Stimulated activated CD4-positive, alpha-beta T cell treated with anti-CD3 and anti-CD28 coated beads, Interleukin-4, amount 100 ng/mL, for 24 hours (primary cell): ENCODE results near the gene SLC6A17.
A peak's percentile ranks its signal among the peaks of the same experiment; 100 is the strongest.

Experiments used
- DNase-seq: peaks from one replicate; pipeline ENCODE4 v3.0.0-alpha.2; 2020

The SLC6A17 gene

DNA sequence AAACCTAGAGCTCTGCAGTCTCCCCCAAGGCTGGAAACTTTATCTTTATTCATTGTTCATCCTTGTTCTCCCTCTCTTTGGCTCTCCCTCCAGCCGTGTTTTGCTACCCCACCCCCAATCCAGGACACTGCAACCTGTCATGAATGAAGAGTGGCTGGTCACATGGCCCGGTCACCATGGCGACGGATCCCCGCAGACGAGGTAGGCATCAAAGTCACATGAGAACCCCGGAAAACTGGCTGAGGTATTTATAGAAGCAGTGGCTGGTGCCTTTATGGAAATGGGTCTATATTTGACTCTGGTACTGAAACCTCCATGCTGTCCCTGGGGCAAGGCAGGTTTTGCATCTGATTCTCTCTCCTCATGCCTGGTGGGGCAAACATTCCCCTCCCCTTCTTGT is 13.4 kb upstream of the SLC6A17 start:
- DNase-seq = peak; percentile 19

DNA sequence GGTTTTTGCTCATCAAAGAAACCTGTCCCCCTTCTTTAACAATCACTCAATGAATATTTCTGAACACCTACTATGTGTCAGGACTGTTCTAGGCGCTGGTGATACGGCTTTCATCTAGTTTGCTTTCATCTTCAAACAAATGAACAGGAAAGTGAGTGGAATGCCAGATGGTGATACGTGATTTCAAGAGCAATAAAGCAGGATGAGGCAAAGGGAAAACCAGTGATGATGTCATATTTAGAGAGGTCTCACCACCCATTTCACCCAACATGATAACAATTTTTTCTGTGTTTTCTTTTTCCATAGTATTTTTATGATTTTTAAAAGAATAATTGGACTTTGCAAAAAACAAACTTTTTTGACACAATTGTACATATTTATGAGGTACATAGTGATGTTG is 11.3 kb upstream of the SLC6A17 start:
- DNase-seq = no peak

DNA sequence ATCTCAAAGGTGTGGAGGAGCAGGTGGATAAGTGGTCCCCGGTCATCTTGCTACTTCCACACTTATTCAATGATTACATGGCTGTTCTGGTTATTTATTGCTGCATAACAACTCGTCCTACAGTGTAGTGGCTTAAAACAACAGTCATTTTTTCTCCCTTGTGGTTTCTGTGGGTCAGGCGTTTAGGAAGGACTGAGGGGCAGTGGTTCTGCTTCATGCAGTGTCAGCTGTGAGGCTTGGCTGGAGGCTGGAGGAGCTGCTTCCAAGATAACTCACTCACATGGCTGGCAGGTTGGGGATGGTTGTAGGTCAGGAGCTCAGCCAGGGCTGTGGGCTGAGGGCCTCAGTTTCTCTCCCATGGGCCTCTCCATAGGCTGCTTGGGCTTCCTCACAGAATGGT is 5.9 kb upstream of the SLC6A17 start:
- no peak for DNase-seq

DNA sequence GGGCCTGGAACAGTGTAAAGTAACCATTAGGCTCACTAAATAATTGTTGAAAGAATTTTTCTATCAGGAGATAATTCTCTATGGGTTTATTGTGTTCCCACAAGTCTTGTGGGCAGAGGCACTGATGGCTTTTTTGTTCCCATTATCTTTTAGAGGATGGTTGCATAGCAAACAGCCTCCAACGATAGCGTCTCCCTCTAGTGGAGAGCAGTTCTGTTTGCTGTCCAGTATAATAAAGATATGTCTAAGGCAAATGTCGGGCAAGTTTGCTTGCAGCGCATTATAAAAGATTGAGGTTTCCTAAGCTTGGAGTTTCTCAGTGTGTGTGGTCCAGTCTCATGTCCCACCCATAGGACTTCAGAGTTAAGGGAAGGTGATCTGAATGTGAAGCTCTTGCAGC is 1.3 kb upstream of the SLC6A17 start:
- no peak for DNase-seq

DNA sequence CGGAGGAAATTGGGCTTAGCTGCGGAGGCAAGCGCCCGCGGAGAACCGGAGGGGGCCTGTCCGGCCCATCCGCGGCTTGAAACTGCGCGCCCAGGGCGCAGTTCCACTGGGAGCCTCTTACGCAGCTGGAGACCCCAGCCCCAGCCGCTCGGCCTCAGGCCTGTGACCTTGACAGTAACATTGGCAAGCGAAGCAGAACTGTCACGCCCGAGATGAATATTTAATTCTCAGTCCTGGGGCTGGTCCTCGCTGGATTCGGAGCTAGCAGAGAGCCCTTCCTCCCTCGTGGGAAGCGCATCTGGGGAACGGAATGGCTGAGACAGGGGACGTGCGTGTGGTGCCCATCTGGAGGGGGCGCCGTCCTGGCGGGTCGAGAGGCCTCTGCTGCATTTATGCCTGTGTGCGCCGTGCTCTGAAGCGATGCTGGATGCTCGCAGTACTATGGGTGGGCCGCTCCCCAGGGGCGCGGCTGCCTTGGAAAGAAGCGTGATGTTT is 928 bp downstream of the SLC6A17 start:
- DNase-seq = no peak

DNA sequence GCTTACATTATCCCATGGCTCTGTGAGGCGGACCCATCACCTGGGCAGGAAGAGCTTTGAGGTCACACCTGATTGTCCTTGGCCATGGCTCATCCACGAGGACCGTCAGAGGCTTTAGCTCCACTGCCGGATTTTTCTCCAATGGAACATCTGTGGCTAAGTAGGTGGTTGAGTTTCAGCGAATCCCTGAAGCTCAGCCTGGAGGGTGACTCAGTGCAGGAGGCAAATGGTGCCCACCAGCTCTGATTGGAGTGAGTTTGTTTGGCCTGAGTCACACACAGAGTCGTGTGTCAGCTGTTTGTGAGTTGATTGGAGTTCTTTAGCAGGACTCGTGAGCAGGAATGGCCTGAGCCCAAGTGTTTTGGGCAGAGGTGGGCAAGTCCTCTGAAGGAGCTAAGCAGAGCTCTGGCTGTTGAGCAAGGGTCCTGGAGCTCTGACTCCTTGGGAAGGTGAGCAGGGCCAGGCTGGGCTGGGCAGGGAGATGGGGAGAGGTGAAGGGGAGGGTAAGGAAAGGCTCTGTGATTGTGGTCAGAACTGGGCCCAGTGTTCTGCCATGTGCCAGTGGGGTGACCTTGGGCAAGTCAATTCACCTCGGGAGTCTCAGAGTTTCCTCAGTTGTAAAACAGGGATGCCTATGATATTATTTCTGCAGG is 2.0 kb downstream of the SLC6A17 start:
- no peak for DNase-seq

DNA sequence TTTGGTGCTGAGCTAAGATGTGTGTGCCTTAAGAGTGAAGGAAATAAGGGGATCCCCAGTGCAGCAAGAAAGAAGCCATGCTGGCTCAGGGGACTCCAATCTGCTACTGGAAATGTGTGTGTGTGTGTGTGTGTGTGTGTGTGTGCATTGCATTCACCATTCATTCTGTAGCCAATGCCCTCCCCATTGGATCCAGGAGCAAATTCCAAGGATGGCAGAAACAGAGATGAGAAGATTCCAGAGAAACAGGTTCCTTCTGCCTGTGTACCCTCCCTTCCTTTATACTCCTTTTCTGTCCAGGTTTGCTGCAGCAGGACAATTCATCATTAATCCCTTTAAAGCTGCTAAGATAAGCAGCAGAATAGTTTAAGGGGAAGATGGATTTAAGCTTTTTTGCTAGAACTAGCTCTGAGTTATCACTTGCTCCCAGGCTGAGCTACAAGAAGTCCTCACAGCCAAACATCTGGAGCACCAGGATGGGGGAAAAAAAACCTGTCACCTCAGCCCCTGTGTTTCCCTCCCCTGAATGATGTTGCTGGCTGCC is 3.2 kb downstream of the SLC6A17 start:
- no peak for DNase-seq

DNA sequence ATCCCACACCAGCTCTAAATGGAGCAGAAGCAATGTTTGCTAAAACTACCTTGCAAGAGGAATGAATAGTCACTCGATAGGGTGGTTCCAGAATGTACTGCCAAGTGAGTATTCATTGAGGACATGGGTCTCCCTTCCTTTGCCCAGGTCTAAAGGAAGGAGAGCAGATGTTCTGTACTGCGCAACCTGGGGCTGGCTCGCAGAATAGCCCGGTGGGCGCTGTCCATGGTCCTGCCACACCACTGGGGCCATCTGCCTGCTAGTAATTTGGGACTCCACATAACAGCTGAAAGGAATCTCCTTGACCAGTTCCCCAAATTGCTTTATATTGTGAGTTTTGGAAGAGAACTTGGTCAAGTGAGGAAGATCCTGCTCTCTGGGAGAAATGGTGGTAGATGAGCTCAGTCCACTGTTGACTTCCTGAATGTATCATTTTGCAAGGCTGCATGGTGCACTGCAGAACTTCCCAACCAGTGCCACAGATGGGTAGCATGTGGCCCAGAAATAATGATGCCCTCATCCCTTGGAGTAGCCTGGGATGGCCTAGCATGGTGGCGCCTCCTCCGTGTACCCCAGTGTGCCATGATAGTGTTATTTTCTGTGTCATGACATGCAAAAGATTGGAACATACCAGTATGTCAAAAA is 5.7 kb downstream of the SLC6A17 start:
- peak; percentile 31 for DNase-seq

DNA sequence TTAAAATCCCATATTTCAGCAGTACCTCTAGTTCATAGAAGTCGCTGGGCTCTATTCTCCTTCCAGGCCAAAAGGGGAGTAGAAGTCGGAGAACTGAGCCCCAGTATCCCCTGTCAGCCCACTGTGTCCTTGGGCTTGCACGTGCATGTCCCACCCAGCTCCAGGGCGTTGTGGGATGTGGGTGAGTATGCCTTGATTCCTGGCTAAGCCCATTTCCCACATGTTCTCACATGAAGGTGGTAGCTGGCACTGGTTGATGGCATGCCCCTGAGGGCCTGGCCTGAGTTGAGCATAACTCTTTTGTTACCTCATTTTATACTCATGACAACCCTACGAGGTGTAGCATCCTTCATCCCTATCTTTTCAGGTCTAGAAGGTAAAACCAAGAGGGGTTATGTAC is 8.0 kb downstream of the SLC6A17 start:
- DNase-seq = no peak

DNA sequence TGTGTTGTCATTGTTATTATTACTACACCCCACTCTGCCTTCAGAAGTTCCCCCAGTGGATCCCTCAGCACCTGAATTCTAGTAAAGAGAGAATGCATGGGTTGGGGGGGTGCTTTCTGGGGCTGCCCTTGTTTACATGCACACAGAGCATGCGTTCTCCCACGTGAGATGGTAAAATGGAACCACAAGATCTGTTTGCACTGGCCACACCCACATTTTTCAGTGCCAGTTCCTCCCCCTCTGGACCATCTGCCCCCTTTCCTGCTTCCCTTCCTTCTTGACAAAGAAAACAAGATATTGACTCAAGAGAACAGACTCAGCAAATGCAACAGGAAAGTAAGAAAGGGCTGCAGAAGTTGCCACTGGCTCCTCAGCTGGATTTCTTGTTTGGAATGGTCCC is 8.9 kb downstream of the SLC6A17 start:
- no peak for DNase-seq

DNA sequence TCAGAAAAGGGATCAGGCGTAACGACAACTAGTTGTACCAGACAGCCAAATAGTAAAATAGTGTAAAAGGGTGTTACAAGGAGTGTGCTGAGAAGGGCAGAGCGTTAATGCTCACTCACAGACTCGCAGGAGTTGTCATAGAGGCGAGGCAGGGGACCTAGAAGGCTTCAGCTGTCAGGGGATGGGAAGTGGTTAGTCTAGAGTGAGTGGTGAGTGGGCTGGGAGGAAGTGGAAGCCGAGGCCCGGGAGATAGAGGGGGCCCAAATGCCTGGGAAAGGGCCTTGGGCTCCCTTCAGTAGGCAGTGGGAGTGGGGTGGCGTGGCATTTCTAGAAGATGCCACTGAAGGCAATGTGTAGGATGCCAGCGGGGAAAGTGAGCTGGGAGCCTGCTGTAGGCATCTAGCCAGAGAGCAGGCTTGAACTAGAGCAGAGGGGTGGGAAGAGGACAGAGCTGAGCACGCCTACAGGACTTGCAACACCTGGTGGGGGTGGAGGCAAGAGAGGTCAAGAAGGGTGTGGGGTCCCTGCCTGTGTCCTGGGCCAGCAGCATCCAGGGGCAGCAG is 10.3 kb downstream of the SLC6A17 start:
- DNase-seq = no peak

DNA sequence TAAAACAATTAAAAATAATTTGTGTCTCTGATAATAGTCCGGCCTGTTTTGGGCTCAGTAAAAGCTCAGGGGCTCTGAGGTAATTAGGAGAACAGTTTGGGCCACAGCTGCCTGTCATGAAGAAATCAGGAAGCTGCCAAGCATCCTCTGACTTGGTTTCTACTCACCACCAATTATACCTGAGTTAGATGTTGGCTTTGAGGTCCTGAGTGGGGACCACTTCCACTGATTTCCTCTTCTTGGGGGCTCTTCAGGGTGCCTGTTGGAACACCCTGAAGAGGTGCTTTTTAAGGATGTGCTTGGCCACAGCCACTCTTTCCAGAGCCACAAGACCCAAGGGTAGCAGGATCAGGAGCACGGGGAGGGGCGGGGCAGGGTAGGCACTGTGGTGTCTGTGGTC is 10.9 kb downstream of the SLC6A17 start:
- no peak for DNase-seq

DNA sequence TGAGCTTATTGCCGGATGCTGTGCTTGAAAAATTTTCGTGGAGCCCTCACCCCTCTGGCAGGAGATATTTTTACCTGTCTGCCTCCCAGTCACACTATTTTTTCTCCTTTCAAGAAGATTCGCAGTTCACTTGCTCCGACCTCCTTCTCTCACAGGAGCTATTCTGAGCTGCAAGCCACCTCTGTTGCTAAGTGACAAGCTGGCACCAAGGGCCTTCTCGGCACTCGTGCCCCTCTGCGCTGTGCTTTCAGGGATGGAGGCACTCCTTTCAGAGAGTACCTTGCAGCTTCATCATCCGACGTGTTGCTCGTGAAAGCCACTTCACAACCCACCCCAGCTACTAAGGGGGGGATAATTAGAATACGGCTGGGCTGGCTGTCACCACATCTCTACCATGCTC is 11.6 kb downstream of the SLC6A17 start:
- DNase-seq = no peak

DNA sequence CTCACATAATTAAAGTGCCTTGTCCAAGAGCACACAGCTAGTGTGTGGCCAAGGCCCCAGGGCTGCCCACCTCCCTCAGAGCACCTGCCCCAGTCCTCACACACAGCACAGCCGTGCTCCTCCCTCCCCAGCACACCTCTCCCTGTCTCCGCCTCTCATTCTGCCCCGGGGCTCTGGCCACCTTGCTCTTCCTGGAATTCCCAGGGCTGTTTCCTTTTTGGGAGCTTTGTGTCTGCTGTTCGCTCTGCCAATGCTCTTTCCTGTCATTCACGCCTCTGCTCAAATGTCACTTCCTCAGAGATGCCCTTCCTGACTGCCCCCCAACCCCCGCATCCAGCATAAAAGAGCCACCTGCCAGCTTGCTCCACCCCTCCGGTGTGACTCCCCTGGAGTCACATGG is 13.3 kb downstream of the SLC6A17 start:
- no peak for DNase-seq

DNA sequence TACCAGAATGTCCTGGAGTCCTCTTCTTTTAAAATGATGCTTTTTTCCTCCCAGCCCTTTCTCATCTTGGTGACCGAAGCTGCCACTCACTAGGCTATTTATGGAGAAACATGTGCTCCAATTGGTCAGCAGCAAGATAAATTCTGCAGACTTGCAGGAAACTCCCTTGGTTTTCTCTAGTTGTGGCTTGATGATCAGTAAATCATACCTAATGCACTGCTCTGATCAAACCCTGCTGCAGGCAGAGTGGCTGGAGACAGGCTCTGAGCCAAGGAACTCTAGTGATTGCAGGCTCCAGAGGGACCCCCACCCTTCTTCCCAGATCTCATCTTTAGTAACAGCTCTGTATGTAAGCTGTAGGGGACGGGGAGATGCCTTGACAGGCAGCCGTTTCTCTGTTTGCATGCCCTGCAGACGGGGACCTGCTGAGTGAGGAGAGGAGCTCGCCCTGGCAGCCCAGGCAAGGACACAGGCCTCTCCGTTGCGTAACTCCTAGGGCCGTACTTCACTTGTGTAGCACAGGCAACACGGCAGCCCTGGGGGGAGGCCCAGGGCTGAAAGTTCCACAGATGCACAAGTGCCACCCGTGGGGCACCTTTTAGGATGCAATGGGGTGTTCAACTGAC is 14.5 kb downstream of the SLC6A17 start:
- no peak for DNase-seq

DNA sequence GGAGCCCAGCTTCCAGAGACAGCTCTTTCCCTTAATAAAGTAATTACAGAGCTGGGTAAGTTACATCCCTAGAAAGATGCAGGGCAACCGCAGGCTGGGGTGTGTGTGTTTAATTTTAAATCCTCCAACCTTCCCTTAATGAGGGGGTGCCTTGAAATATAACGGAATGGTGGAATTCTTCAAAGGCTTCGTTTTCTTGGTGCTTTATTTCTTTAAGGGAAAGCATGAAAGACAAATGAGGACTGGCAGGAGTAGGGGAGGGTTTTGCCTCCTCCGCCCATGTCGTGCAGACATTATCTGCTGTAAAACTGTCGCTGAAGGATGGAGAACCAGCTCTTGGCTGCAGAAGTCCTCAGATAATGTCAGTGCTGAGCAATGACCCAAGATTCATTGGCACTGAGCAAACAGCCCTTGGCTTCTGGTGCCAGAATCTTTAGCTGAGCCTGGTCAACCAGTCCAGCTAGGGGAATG is 15.5 kb downstream of the SLC6A17 start:
- DNase-seq = no peak

DNA sequence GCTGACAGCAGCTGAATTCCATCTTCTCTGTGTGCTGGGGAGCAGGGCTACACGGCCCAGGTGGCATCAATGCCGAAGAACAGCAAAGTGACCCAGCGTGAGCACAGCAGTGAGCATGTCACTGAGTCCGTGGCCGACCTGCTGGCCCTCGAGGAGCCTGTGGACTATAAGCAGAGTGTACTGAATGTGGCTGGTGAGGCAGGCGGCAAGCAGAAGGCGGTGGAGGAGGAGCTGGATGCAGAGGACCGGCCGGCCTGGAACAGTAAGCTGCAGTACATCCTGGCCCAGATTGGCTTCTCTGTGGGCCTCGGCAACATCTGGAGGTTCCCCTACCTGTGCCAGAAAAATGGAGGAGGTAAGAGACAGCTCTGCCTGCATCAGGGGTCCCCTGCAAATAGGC is 16.6 kb downstream of the SLC6A17 start:
- no peak for DNase-seq

DNA sequence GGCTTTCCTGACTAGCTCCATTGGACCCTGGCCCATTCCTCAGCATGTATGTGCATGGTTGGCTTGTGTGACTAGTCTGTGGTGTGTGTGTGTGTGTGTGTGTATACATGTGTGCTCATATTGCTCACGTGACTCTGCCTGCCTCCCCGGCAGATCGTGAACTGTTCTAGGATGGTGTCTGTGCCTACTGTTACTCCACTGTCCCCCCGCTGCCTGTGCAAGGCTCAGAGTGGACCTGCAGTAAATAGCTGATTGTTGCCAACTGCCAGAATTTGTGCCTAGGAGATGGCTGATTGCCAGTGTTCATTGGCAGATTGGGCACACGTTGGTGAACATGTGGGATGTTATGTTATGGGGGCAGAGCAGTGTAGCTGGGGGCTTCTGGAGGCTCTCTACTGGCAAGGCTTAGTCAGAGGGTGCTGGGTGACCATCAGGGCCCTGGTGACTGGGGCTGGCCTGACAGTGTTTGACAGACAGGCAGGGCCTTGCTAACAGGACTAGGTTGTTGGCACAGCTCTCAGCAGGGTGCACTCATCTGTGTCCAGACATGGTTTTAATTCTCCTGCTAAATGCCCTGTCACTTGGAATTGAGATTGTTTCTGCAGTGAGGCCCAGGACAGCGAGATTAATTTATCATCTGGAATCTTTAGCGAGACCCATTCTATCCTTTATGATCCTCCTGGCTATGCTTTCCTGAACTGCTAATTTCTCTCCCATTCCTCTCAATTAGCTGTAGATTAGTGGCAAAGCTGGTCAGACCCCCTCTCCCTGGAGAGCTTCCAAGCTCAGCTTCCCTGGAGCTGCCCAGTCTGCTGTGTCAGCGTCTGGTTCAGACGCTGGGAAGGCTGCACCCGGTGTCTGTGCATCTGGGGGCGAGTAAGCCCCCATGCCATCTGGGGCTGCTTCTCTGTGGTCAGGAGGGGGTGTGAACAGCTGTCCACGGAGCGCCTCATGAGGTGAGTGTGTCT is 20.8 kb downstream of the SLC6A17 start:
- DNase-seq = no peak

DNA sequence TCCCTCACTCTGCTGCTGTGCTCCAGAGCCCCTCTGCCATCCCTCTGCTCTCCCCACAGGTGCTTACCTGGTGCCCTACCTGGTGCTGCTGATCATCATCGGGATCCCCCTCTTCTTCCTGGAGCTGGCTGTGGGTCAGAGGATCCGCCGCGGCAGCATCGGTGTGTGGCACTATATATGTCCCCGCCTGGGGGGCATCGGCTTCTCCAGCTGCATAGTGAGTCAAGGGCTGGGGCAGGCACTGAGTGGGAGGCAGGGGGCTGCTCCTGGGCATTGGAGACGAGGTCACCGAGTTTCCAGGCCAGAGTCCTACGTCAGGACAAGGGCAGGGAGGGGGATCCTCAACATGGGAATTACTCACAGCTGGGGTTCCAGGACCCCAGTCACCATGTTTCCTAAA is 21.7 kb downstream of the SLC6A17 start:
- DNase-seq = no peak

DNA sequence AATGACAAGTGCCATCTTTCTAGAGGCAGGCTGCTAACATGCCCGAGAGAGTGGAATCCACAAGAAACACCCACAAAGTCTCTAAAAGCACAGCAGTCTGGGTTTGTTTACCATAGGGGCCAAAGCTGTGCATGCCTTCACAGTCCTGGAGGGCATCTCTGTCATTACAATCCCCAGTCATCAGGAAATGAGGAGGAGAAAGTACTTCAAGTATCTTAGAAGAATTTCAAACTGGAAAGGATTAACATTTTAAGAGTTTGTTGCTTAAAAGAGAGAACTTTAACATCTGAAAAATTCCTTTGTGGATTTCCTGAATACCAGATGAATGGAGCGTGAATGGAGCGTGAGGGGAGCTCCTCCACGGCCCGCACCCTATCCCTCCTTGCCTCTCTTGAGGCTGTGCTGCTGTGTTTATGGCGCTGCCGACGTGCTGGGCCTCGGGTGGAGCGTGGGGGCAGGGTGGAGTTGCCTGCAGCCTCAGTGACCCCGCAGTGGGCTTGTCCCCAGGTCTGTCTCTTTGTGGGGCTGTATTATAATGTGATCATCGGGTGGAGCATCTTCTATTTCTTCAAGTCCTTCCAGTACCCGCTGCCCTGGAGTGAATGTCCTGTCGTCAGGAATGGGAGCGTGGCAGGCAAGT is 23.3 kb downstream of the SLC6A17 start:
- no peak for DNase-seq

DNA sequence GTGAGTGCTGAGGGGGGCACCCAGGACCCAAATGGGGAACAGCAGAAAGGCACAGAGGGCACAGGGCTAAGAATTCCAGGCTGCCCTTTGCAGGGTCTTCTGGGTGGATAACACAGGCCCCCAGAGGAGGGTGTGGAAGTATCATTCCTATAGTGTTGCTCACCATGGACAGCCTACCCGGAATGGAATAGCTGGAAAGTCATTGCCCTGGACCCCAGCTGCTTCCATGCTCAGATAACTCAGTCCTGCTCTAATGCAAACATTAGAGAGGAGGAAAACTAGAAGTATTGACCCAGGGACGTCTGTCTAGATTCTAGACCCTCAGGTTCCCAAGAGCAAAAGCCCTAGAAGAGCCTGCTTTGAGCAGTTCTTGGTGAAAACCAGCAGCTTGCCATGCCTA is 24.7 kb downstream of the SLC6A17 start:
- DNase-seq = no peak
